Measurements from ENCODE around the gene AEBP1. TPM values are rescaled to one million over a fixed set of nuclear protein-coding genes. Genes with fewer than 3 reads are reported as not detected.

The AEBP1 gene
- total RNA-seq, 1 experiment from 2014 or later: not detected

- DNase-seq (ENCODE audit: extremely low read depth, low read depth): no peak
Measured at GRCh38 chr7:44150966-44151941, 47.1 kb downstream of the AEBP1 start.

GRCh38 chr7:44151956-44152355 lies 47.8 kb downstream of the AEBP1 start:
- DNase-seq (ENCODE audit: extremely low read depth, low read depth): no peak

- DNase-seq (ENCODE audit: extremely low read depth, low read depth): no peak
Measured at GRCh38 chr7:44152971-44153947, 49.1 kb downstream of the AEBP1 start.

GRCh38 chr7:44153948-44154335 lies 49.8 kb downstream of the AEBP1 start:
- DNase-seq (ENCODE audit: extremely low read depth, low read depth): no peak

- DNase-seq (ENCODE audit: extremely low read depth, low read depth): no peak
Measured at GRCh38 chr7:44154703-44155102, 50.6 kb downstream of the AEBP1 start.

GRCh38 chr7:44155191-44156185 lies 51.3 kb downstream of the AEBP1 start:
- DNase-seq (ENCODE audit: extremely low read depth, low read depth): no peak

GRCh38 chr7:44156453-44157010 lies 52.4 kb downstream of the AEBP1 start:
- no peak for DNase-seq (ENCODE audit: extremely low read depth, low read depth)

- DNase-seq (ENCODE audit: extremely low read depth, low read depth): no peak
Measured at GRCh38 chr7:44157116-44158080, 53.3 kb downstream of the AEBP1 start.

GRCh38 chr7:44158096-44158872 lies 54.1 kb downstream of the AEBP1 start:
- no peak for DNase-seq (ENCODE audit: extremely low read depth, low read depth)

- DNase-seq (ENCODE audit: extremely low read depth, low read depth): no peak
Measured at GRCh38 chr7:44158873-44159631, 54.9 kb downstream of the AEBP1 start.

GRCh38 chr7:44159824-44160630 lies 55.9 kb downstream of the AEBP1 start:
- DNase-seq (ENCODE audit: extremely low read depth, low read depth): no peak

GRCh38 chr7:44161371-44161770 lies 57.2 kb downstream of the AEBP1 start:
- DNase-seq (ENCODE audit: extremely low read depth, low read depth): no peak

GRCh38 chr7:44162179-44162578 lies 58.0 kb downstream of the AEBP1 start:
- DNase-seq (ENCODE audit: extremely low read depth, low read depth): no peak

GRCh38 chr7:44162785-44163395 lies 58.7 kb downstream of the AEBP1 start:
- DNase-seq (ENCODE audit: extremely low read depth, low read depth): no peak

GRCh38 chr7:44163591-44163990 lies 59.4 kb downstream of the AEBP1 start:
- no peak for DNase-seq (ENCODE audit: extremely low read depth, low read depth)

All from NCI-H460 (cell line).